HG03469 (cell line): Measurements from ENCODE around the gene CATSPERD.

Source experiments
- ATAC-seq: cut with Tn5 transposase; IDR thresholded peaks from one replicate; pipeline ENCODE4 v1.9.1; 2021; ENCODE audit warnings: mild to moderate bottlenecking, moderate library complexity, moderate number of reproducible peaks; ENCODE audit not compliant: unreplicated experiment

Gene CATSPERD

GRCh38 chr19:5784581-5785147 is 64.2 kb downstream of the CATSPERD start, which contains the start of gene PRR22:
Gene PRR22, minus strand, starts transcription at chr19:5784746. Its CDS starts 86 bp downstream, at chr19:5784660.
- ATAC-seq = no peak

GRCh38 chr19:5785423-5785822 is 65.0 kb downstream of the CATSPERD start:
- no peak for ATAC-seq

GRCh38 chr19:5786593-5787408 is 66.4 kb downstream of the CATSPERD start:
- ATAC-seq = no peak

GRCh38 chr19:5787409-5788182 is 67.2 kb downstream of the CATSPERD start:
- no peak for ATAC-seq

- ATAC-seq = no peak
These were observed 68.0 kb downstream of the CATSPERD start for GRCh38 chr19:5788422-5788821.

GRCh38 chr19:5789351-5789761 is 68.9 kb downstream of the CATSPERD start:
- no peak for ATAC-seq

GRCh38 chr19:5789886-5790558 is 69.6 kb downstream of the CATSPERD start:
- ATAC-seq = no peak

- ATAC-seq = peak; percentile 75
These were observed 70.4 kb downstream of the CATSPERD start, which contains the start of gene DUS3L for GRCh38 chr19:5790559-5791520. Gene DUS3L, minus strand, starts transcription at chr19:5791163. Its CDS starts 22 bp downstream, at chr19:5791141.

GRCh38 chr19:5792224-5792623 is 71.8 kb downstream of the CATSPERD start:
- no peak for ATAC-seq

- ATAC-seq = no peak
These were observed 72.8 kb downstream of the CATSPERD start for GRCh38 chr19:5793188-5793587.

GRCh38 chr19:5795382-5795919 is 75.0 kb downstream of the CATSPERD start:
- no peak for ATAC-seq

- no peak for ATAC-seq
These were observed 77.8 kb downstream of the CATSPERD start for GRCh38 chr19:5798244-5798643.

- ATAC-seq = no peak
These were observed 79.1 kb downstream of the CATSPERD start for GRCh38 chr19:5799247-5800241.

GRCh38 chr19:5800361-5801270 is 80.2 kb downstream of the CATSPERD start:
- no peak for ATAC-seq

GRCh38 chr19:5801796-5802619 is 81.6 kb downstream of the CATSPERD start:
- no peak for ATAC-seq

- no peak for ATAC-seq
These were observed 83.0 kb downstream of the CATSPERD start for GRCh38 chr19:5803441-5803751.
